ENCODE results near the gene NTRK2. TPM values are rescaled to one million over a fixed set of nuclear protein-coding genes. Genes with fewer than 3 reads are reported as not detected.

Gene NTRK2
- total RNA-seq, 5 donors from 2014 or later (not counting 1 experiment from before 2014, with no cell fraction given): 0.05 to 0.39 (median 0.12) TPM; not detected in 1

DNA sequence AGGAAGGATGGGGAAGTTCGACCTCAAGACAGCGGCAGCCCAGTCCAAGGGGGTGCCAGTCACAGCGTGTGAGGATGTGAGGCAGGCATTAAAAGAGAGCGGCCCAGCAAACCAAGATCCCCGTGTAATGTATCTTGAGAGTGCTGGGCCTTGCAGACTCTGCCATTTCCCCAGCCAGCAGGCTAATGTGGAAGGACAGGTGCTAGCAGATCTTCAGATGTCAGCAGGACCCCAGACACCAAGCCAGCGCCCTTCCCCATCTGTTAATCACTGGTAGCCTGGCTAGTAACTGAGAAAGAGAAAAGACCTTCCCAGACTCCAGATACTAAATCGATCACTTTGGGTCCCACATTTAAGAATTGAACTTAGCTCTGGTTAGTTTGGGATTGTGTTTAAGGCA lies 62.2 kb downstream of the NTRK2 start:
- H3K9me3 ChIP-seq: no peaks in the 10 kb centered on the region
- WGBS (ENCODE audit: insufficient coverage): 90% methylated on average over 5 of the region's 7 CpGs
- H3K9me3 Mint-ChIP-seq: no peaks in the 10 kb centered on the region
- ATAC-seq (replicated peaks in 1 of 4) (no peak), DNase-seq (no peak)
- H3K4me3 Mint-ChIP-seq: no peak overlapping the region
- H3K27me3 Mint-ChIP-seq: no peaks in the 10 kb centered on the region
- POLR2A ChIA-PET: no interaction called here
- H3K4me3 ChIP-seq (ENCODE audit: control insufficient read depth in 1 of 2, extremely low read depth in 1 of 2, low read length in 1 of 2): no peak overlapping the region
- CTCF ChIA-PET: no interaction called here
- H3K27ac ChIP-seq (ENCODE audit: low read length): no peak overlapping the region
- H3K4me1 ChIP-seq (ENCODE audit: control insufficient read depth in 1 of 2, extremely low read depth in 1 of 2, insufficient read depth in 2 of 2, low read length in 2 of 2): no peaks in the 10 kb centered on the region
- H3K36me3 Mint-ChIP-seq: no peaks in the 10 kb centered on the region
- H3K36me3 ChIP-seq (ENCODE audit: control insufficient read depth in 2 of 2, extremely low read depth in 1 of 2, insufficient read depth in 1 of 2, low read length in 1 of 2): no peaks in the 10 kb centered on the region
- no peaks in the 10 kb centered on the region for H3K27me3 ChIP-seq (replicated peaks in 1 of 2; ENCODE audit: control insufficient read depth in 2 of 2, extremely low read depth in 1 of 2, insufficient read depth in 2 of 2, low read length in 1 of 2)
- no peak overlapping the region for H3K27ac Mint-ChIP-seq
- H3K4me1 Mint-ChIP-seq: no peaks in the 10 kb centered on the region

DNA sequence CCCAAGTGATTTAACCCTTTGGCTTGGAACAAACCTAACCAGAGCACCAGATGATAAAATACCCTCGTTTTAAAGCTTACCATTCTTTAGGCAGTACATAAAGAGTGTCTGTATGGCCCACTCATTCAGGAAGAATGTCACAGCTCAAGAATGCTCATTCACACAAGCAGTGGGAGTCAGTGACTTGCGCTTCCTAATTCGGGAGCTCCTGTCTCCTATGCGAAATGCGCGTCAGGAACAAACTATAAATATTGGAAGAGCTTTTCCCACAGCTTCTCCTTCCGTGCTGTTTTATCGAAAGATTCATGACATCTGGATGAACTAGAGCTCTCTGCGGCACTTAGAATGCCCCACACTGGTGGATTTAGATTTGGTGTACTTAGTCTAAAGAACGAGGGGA lies 66.6 kb downstream of the NTRK2 start:
- no peak for DNase-seq
- Mint-ChIP-seq H3K4me3 (no peak overlapping the region), H3K9me3 (no peaks in the 10 kb centered on the region), H3K36me3 (no peaks in the 10 kb centered on the region), H3K27me3 (no peaks in the 10 kb centered on the region), H3K4me1 (no peaks in the 10 kb centered on the region), H3K27ac (no peak overlapping the region)
- Histone ChIP-seq H3K36me3 (ENCODE audit: control insufficient read depth in 2 of 2, extremely low read depth in 1 of 2, insufficient read depth in 1 of 2, low read length in 1 of 2) (no peaks in the 10 kb centered on the region), H3K4me3 (ENCODE audit: control insufficient read depth in 1 of 2, extremely low read depth in 1 of 2, low read length in 1 of 2) (no peak overlapping the region), H3K27me3 (replicated peaks in 1 of 2; ENCODE audit: control insufficient read depth in 2 of 2, extremely low read depth in 1 of 2, insufficient read depth in 2 of 2, low read length in 1 of 2) (no peaks in the 10 kb centered on the region), H3K4me1 (ENCODE audit: control insufficient read depth in 1 of 2, extremely low read depth in 1 of 2, insufficient read depth in 2 of 2, low read length in 2 of 2) (no peaks in the 10 kb centered on the region), H3K9me3 (no peaks in the 10 kb centered on the region), H3K27ac (ENCODE audit: low read length) (no peak overlapping the region)
- no peak for ATAC-seq (replicated peaks in 1 of 4)
- ChIA-PET POLR2A (no interaction called here), CTCF (no interaction called here)
- WGBS (ENCODE audit: insufficient coverage): 20% methylated on average over 1 of the region's 10 CpGs

DNA sequence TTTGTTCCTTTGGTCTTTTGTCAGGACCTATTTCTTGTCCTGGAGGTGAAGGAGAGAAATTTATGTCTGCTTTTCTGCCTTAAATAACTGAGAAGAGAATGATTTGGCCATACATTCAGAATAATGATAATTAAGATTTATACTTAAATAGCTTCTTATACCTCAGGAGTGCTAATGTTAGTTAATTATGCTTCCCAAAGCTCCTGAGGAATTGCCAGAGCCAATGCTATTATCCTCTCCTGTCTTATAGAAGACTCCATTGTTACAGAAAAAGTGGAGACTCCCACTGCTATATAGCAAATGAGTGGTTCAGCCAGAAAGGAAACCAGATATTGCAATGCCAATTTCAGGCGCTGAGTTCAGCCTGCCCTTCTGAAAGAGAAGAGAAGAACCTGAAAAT lies 67.0 kb downstream of the NTRK2 start:
- no peaks in the 10 kb centered on the region for H3K4me1 Mint-ChIP-seq
- H3K36me3 Mint-ChIP-seq: no peaks in the 10 kb centered on the region
- H3K9me3 ChIP-seq: no peaks in the 10 kb centered on the region
- ChIA-PET CTCF (no interaction called here), POLR2A (no interaction called here)
- H3K36me3 ChIP-seq (ENCODE audit: control insufficient read depth in 2 of 2, extremely low read depth in 1 of 2, insufficient read depth in 1 of 2, low read length in 1 of 2): no peaks in the 10 kb centered on the region
- H3K27me3 ChIP-seq (replicated peaks in 1 of 2; ENCODE audit: control insufficient read depth in 2 of 2, extremely low read depth in 1 of 2, insufficient read depth in 2 of 2, low read length in 1 of 2): no peaks in the 10 kb centered on the region
- no peak overlapping the region for H3K4me3 ChIP-seq (ENCODE audit: control insufficient read depth in 1 of 2, extremely low read depth in 1 of 2, low read length in 1 of 2)
- no peaks in the 10 kb centered on the region for H3K4me1 ChIP-seq (ENCODE audit: control insufficient read depth in 1 of 2, extremely low read depth in 1 of 2, insufficient read depth in 2 of 2, low read length in 2 of 2)
- H3K27ac ChIP-seq (ENCODE audit: low read length): no peak overlapping the region
- ATAC-seq (replicated peaks in 1 of 4) (no peak), DNase-seq (no peak)
- H3K27ac Mint-ChIP-seq: no peak overlapping the region
- H3K9me3 Mint-ChIP-seq: no peaks in the 10 kb centered on the region
- H3K27me3 Mint-ChIP-seq: no peaks in the 10 kb centered on the region
- no peak overlapping the region for H3K4me3 Mint-ChIP-seq
- 100% methylated on average over 1 of the region's 1 CpG for WGBS (ENCODE audit: insufficient coverage)

DNA sequence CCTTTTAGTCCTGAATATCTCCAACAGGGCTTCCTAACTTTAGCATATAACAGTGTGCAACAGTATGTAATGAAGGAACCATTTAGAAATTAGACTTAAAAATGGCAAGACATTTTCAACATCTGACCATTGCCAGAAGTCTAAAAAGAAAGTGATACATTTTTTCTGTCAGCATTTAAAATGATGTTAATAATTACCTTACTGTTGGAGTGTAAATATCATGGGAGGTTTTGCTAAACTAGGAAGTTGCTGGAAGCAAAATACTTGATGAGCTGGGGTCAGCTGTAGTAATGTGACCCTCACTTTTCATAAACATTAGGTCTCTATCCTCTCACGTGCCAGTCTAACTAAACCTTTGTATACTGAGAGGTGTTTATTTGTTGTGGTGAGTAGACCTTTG lies 68.8 kb downstream of the NTRK2 start:
- Mint-ChIP-seq H3K27me3 (no peaks in the 10 kb centered on the region), H3K9me3 (no peaks in the 10 kb centered on the region), H3K36me3 (no peaks in the 10 kb centered on the region), H3K27ac (no peak overlapping the region), H3K4me3 (no peak overlapping the region), H3K4me1 (no peaks in the 10 kb centered on the region)
- Histone ChIP-seq H3K36me3 (ENCODE audit: control insufficient read depth in 2 of 2, extremely low read depth in 1 of 2, insufficient read depth in 1 of 2, low read length in 1 of 2) (no peaks in the 10 kb centered on the region), H3K4me1 (ENCODE audit: control insufficient read depth in 1 of 2, extremely low read depth in 1 of 2, insufficient read depth in 2 of 2, low read length in 2 of 2) (no peaks in the 10 kb centered on the region), H3K27ac (ENCODE audit: low read length) (no peak overlapping the region), H3K4me3 (ENCODE audit: control insufficient read depth in 1 of 2, extremely low read depth in 1 of 2, low read length in 1 of 2) (no peak overlapping the region), H3K9me3 (no peaks in the 10 kb centered on the region), H3K27me3 (replicated peaks in 1 of 2; ENCODE audit: control insufficient read depth in 2 of 2, extremely low read depth in 1 of 2, insufficient read depth in 2 of 2, low read length in 1 of 2) (no peaks in the 10 kb centered on the region)
- ATAC-seq (replicated peaks in 1 of 4): no peak
- DNase-seq: no peak
- CTCF ChIA-PET: no interaction called here
- WGBS (ENCODE audit: insufficient coverage): no CpG with 5 or more reads among the region's 1 CpG
- POLR2A ChIA-PET: no interaction called here

DNA sequence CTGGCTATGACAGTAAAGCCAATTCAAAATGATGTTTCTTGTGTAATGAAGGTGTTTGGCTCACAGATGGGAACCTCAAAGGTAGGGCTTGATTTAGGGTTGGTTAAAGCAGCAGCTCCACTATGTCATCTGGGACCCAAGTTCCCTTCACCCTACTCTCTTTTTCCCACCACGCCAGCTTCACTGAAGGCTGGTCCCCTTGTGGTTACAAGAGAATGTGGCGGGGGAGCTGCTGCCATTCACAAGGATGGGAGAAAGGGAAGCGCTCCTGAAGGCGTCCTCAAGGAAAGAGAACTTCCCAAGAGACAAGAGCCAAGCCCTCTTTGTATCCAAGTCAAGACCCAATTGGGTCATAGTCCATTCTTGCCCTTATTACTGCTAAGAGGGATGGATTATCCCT lies 72.7 kb downstream of the NTRK2 start:
- no CpG with 5 or more reads among the region's 4 CpGs for WGBS (ENCODE audit: insufficient coverage)
- ATAC-seq (replicated peaks in 1 of 4): no peak
- CTCF ChIA-PET: no interaction called here

DNA sequence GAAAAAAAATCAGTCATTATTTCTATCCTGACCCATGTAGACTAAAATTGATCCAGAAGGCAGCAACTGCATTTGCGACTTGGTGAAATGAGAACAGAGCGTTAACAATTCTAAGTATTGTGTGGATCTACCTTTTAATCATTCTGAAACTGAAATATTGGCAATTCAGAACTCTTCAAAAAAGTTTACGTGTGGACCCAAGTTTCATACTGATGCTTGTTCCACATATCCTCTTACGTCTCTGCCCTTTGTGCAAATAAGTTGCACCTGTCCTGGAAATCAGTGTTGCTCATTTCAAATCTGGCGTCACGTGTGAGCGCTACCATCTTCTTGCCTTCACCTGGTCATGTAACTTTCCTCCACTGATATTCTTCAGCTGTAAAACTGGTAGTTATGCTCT lies 74.7 kb downstream of the NTRK2 start:
- Mint-ChIP-seq H3K9me3 (no peaks in the 10 kb centered on the region), H3K27me3 (no peaks in the 10 kb centered on the region), H3K4me3 (no peak overlapping the region), H3K27ac (no peak overlapping the region), H3K36me3 (no peaks in the 10 kb centered on the region), H3K4me1 (no peaks in the 10 kb centered on the region)
- H3K4me1 ChIP-seq (ENCODE audit: control insufficient read depth in 1 of 2, extremely low read depth in 1 of 2, insufficient read depth in 2 of 2, low read length in 2 of 2): no peaks in the 10 kb centered on the region
- no peak for DNase-seq
- no peaks in the 10 kb centered on the region for H3K9me3 ChIP-seq
- no peak overlapping the region for H3K27ac ChIP-seq (ENCODE audit: low read length)
- WGBS (ENCODE audit: insufficient coverage): 73% methylated on average over 5 of the region's 7 CpGs
- H3K27me3 ChIP-seq (replicated peaks in 1 of 2; ENCODE audit: control insufficient read depth in 2 of 2, extremely low read depth in 1 of 2, insufficient read depth in 2 of 2, low read length in 1 of 2): no peaks in the 10 kb centered on the region
- POLR2A ChIA-PET: no interaction called here
- no peak for ATAC-seq (replicated peaks in 1 of 4)
- H3K36me3 ChIP-seq (ENCODE audit: control insufficient read depth in 2 of 2, extremely low read depth in 1 of 2, insufficient read depth in 1 of 2, low read length in 1 of 2): no peaks in the 10 kb centered on the region
- no peak overlapping the region for H3K4me3 ChIP-seq (ENCODE audit: control insufficient read depth in 1 of 2, extremely low read depth in 1 of 2, low read length in 1 of 2)
- CTCF ChIA-PET: no interaction called here

More for the DNA sequence above, 72.7 kb downstream of the NTRK2 start:
- H3K4me3 ChIP-seq (ENCODE audit: control insufficient read depth in 1 of 2, extremely low read depth in 1 of 2, low read length in 1 of 2): no peak overlapping the region
- Mint-ChIP-seq H3K4me3 (no peak overlapping the region), H3K27ac (no peak overlapping the region), H3K27me3 (no peaks in the 10 kb centered on the region), H3K9me3 (no peaks in the 10 kb centered on the region), H3K36me3 (no peaks in the 10 kb centered on the region), H3K4me1 (no peaks in the 10 kb centered on the region)
- H3K9me3 ChIP-seq: no peaks in the 10 kb centered on the region
- no peaks in the 10 kb centered on the region for H3K36me3 ChIP-seq (ENCODE audit: control insufficient read depth in 2 of 2, extremely low read depth in 1 of 2, insufficient read depth in 1 of 2, low read length in 1 of 2)
- no peaks in the 10 kb centered on the region for H3K27me3 ChIP-seq (replicated peaks in 1 of 2; ENCODE audit: control insufficient read depth in 2 of 2, extremely low read depth in 1 of 2, insufficient read depth in 2 of 2, low read length in 1 of 2)
- H3K27ac ChIP-seq (ENCODE audit: low read length): no peak overlapping the region
- no peak for DNase-seq
- H3K4me1 ChIP-seq (ENCODE audit: control insufficient read depth in 1 of 2, extremely low read depth in 1 of 2, insufficient read depth in 2 of 2, low read length in 2 of 2): no peaks in the 10 kb centered on the region
- POLR2A ChIA-PET: no interaction called here

DNA sequence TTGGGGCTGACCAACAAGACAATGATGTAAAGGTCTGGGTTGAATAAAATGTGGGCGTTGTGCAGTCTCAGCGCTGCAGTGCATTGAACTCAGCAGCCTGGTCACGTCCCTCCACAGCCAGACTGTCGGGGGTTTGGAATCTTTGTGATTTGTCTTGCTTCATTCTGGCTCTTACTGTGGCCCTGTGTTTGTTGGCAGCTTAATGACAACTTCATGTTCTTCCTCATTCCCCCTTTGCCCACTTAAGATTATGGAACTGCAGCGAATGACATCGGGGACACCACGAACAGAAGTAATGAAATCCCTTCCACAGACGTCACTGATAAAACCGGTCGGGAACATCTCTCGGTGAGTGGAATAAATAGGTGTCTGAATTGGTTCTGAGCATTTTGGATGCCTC lies 75.2 kb downstream of the NTRK2 start:
- H3K27me3 ChIP-seq (replicated peaks in 1 of 2; ENCODE audit: control insufficient read depth in 2 of 2, extremely low read depth in 1 of 2, insufficient read depth in 2 of 2, low read length in 1 of 2): no peaks in the 10 kb centered on the region
- H3K4me1 ChIP-seq (ENCODE audit: control insufficient read depth in 1 of 2, extremely low read depth in 1 of 2, insufficient read depth in 2 of 2, low read length in 2 of 2): no peaks in the 10 kb centered on the region
- DNase-seq (no peak), ATAC-seq (replicated peaks in 1 of 4) (no peak)
- Mint-ChIP-seq H3K4me3 (no peak overlapping the region), H3K9me3 (no peaks in the 10 kb centered on the region), H3K27ac (no peak overlapping the region), H3K27me3 (no peaks in the 10 kb centered on the region), H3K36me3 (no peaks in the 10 kb centered on the region), H3K4me1 (no peaks in the 10 kb centered on the region)
- ChIA-PET CTCF (no interaction called here), POLR2A (no interaction called here)
- 94% methylated on average over 5 of the region's 11 CpGs for WGBS (ENCODE audit: insufficient coverage)
- H3K27ac ChIP-seq (ENCODE audit: low read length): no peak overlapping the region
- H3K36me3 ChIP-seq (ENCODE audit: control insufficient read depth in 2 of 2, extremely low read depth in 1 of 2, insufficient read depth in 1 of 2, low read length in 1 of 2): no peaks in the 10 kb centered on the region
- H3K4me3 ChIP-seq (ENCODE audit: control insufficient read depth in 1 of 2, extremely low read depth in 1 of 2, low read length in 1 of 2): no peak overlapping the region
- no peaks in the 10 kb centered on the region for H3K9me3 ChIP-seq
